Measurements from ENCODE around the gene NRROS.

DNA sequence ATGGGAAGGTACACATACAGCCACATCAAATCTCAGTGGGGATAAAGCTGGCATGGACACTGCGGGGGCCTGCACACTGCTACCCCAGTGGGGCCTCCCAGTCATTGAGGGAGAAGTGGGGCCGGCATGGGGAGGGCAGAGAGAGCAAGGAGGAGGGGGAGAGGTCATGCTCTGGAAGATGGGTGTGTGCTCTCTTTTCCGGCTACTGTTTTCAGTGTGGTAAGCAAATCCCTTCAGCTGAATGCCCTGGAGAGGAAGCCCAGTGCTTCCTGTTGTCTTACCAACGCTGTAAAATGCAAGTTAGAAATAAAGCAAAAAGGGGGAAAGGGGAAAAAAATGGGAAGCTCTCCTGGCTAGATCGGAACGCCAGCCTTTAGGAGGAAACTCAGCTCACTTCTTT is 30.8 kb downstream of the NRROS start:
- TF ChIP-seq GATA2 (IDR thresholded peaks at IDR 0.05; ENCODE audit: low read depth, low read length) (no peak), GATA3 (IDR thresholded peaks at IDR 0.05; ENCODE audit: low read depth, low read length) (no peak)

Measured in SH-SY5Y (cell line).